CD4-positive, CD25-positive, alpha-beta regulatory T cell (primary cell): ENCODE results near the gene TPMT. TPM values are rescaled to one million over a fixed set of nuclear protein-coding genes. Genes with fewer than 3 reads are reported as not detected.

Source experiments
- ATAC-seq, 2 donors: fragments of 150-1000 bp; cut with Tn5 transposase; one replicate each; pipeline ENCODE4 v1.10.0; 2021; ENCODE audit warnings: low read depth in 2 of 2, moderate number of reproducible peaks in 2 of 2, moderate library complexity in 1 of 2
- DNase-seq, 3 donors: peaks; one replicate each; pipeline versions ENCODE4 v3.0.0 to v3.0.0-alpha.2; 2012 to 2022; ENCODE audit warnings: mixed read lengths in 1 of 3
- H3K27ac ChIP-seq: one replicate; pipeline ENCODE4 v1.7.0; 2013; ENCODE audit warnings: mild to moderate bottlenecking, low read length; ENCODE audit not compliant: insufficient read depth, poor library complexity, severe bottlenecking
- H3K27me3 ChIP-seq: one replicate; pipeline ENCODE4 v1.7.0; 2013; ENCODE audit warnings: low read length; ENCODE audit not compliant: control insufficient read depth, insufficient read depth
- H3K36me3 ChIP-seq: one replicate; pipeline ENCODE4 v1.7.0; 2013; ENCODE audit warnings: mild to moderate bottlenecking, low read length, moderate library complexity; ENCODE audit not compliant: control insufficient read depth, insufficient read depth
- H3K4me1 ChIP-seq: 2 replicates; pipeline ENCODE4 v1.7.0; 2013; ENCODE audit warnings: mild to moderate bottlenecking, low read length; ENCODE audit not compliant: insufficient read depth, control insufficient read depth, poor library complexity, severe bottlenecking
- H3K4me3 ChIP-seq: one replicate; pipeline ENCODE4 v1.7.0; 2013; ENCODE audit warnings: low read depth, mild to moderate bottlenecking, low read length, moderate library complexity
- H3K9me3 ChIP-seq, 2 experiments: 1 replicate in 1 of 2; 2 replicates in 1 of 2; pipeline ENCODE4 v1.7.0; 2013; ENCODE audit warnings: low read length in 2 of 2, mild to moderate bottlenecking in 1 of 2, moderate library complexity in 1 of 2; ENCODE audit not compliant: control insufficient read depth in 2 of 2
- H3K27ac Mint-ChIP-seq, 3 donors: one replicate each; pipeline ENCODE4 v1.8.0; 2020 to 2022; ENCODE audit warnings: mild to moderate bottlenecking in 3 of 3, mixed read lengths in 3 of 3, moderate library complexity in 2 of 3
- H3K27me3 Mint-ChIP-seq: one replicate; pipeline ENCODE4 v1.8.0; 2022; ENCODE audit warnings: mild to moderate bottlenecking, mixed read lengths
- H3K36me3 Mint-ChIP-seq: one replicate; pipeline ENCODE4 v1.8.0; 2020; ENCODE audit warnings: mixed read lengths
- H3K4me1 Mint-ChIP-seq, 4 donors: one replicate each; pipeline ENCODE4 v1.8.0; 2020 to 2022; ENCODE audit warnings: mixed read lengths in 4 of 4, mild to moderate bottlenecking in 1 of 4
- H3K4me3 Mint-ChIP-seq, 4 donors: one replicate each; pipeline ENCODE4 v1.8.0; 2020 to 2022; ENCODE audit warnings: mild to moderate bottlenecking in 4 of 4, mixed read lengths in 4 of 4, moderate library complexity in 3 of 4
- H3K9me3 Mint-ChIP-seq, 7 donors: one replicate each; pipeline ENCODE4 v1.8.0; 2020 to 2022; ENCODE audit warnings: mixed read lengths in 7 of 7, mild to moderate bottlenecking in 3 of 7, moderate library complexity in 2 of 7
- polyA plus RNA-seq, 4 donors: library from polyadenylated mRNA; unstranded; fragments of 300-500 nt; fragmentation: Illumina TruSeq; gene quantifications; one replicate each; pipeline ENCODE4 v1.2.3, GENCODE V29; 2021
- total RNA-seq: library from RNA; stranded (reverse); gene quantifications from one replicate; pipeline ENCODE4 v1.2.3, GENCODE V29; 2022

Gene TPMT
- total and polyA plus RNA-seq, 5 donors from 2014 or later = 8.3 to 19.4 (median 14.8) TPM

DNA sequence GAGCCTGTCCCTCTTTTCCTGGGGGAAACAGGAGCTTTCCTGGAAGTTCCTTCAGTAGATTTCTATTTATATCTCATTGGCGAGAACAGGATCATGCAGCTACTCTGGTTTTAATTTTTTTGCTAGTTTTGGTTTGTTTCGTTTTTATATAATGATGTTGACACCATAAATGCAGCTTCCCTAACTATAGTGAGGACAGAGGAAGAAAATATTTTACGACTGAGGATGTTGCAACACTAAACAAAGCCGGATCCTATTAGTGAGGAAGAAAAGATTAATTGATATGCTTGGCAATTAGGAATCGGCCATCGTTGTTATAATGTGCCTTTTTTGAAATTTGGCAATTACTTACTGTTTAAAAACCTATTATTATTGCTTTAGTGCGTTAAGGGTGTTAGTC, 17.0 kb upstream of the TPMT start:
- peaks cover 57% of the 10 kb centered on the region for H3K36me3 Mint-ChIP-seq
- Histone ChIP-seq H3K27me3 (no peaks in the 10 kb centered on the region), H3K36me3 (peaks cover 43% of the 10 kb centered on the region), H3K4me3 (no peak overlapping the region), H3K27ac (no peak overlapping the region), H3K4me1 (no peaks in the 10 kb centered on the region), H3K9me3 (no peaks in the 10 kb centered on the region)
- no peaks in the 10 kb centered on the region for H3K27me3 Mint-ChIP-seq
- DNase-seq = no peak
- peaks cover 0 to 7% (median 0%) of the 10 kb centered on the region in 7 donors for H3K9me3 Mint-ChIP-seq
- no peak overlapping the region for H3K4me3 Mint-ChIP-seq
- peaks cover 3 to 17% (median 14%) of the 10 kb centered on the region in 4 donors for H3K4me1 Mint-ChIP-seq
- ATAC-seq = no peak
- no peak overlapping the region for H3K27ac Mint-ChIP-seq

DNA sequence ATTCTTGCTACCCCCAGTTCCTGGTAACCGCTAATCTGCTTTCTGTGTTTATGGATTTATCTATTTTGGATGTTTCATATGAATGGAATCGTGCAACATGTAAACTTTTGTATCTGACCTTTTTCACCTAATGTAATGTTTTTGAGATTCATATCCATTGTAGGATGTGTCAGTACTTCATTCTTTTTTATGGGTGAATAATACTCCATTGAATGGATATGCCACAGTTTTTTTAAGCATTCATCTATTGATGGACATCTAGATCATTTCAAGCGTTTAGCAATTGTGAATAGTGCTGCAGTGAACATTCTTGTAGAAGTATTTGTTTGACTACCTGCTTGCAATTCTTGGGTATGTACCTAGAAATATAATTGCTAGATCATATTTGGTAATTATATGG, 13.4 kb upstream of the TPMT start:
- DNase-seq (no peak), ATAC-seq (no peak)
- peaks cover 0 to 7% (median 0%) of the 10 kb centered on the region in 7 donors for H3K9me3 Mint-ChIP-seq
- H3K27me3 Mint-ChIP-seq = no peaks in the 10 kb centered on the region
- H3K4me3 Mint-ChIP-seq = no peak overlapping the region
- no peaks in the 10 kb centered on the region for H3K9me3 ChIP-seq
- H3K36me3 ChIP-seq = peaks cover 56% of the 10 kb centered on the region
- H3K4me1 ChIP-seq = no peaks in the 10 kb centered on the region
- H3K27ac ChIP-seq = no peak overlapping the region
- peaks cover 38% of the 10 kb centered on the region for H3K36me3 Mint-ChIP-seq
- H3K4me1 Mint-ChIP-seq = peaks cover 0 to 5% (median 3%) of the 10 kb centered on the region in 4 donors
- peak overlapping the region in 1 of 3 donors; percentile 8 for H3K27ac Mint-ChIP-seq
- no peak overlapping the region for H3K4me3 ChIP-seq
- no peaks in the 10 kb centered on the region for H3K27me3 ChIP-seq

DNA sequence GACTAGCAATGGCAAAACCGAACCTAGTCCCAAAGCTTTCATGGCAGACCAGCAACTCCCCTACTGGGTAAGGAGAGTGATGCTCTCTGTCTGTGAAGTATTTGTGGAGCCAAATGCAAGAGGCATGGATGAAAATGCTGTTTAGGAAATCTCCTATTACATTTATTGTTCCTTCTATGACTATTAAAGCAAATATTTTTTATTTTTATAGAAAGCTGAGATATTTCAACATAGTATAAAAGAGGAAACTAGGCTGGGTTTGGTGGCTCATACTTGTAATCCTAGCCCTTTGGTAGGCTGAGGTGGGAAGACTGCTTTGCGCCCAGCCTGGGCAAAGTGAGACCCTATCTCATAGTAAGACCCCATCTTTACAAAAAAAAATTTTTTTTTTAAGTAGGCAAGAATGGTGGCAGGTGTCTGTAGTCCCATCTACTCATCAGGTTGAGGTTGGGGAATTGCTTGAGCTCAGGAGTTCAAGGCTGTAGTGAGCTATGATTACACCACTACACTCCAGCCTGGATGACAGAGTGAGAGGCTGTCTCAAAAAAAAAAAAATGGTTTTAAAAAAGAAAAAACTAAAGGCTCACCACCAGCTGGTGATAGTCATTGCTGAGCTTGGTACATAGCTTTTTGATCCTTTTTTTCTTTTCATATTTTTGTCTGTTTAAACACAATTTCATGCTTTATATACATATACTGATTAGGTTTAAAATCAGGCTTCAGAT, 11.6 kb upstream of the TPMT start:
- Mint-ChIP-seq H3K4me1 (peaks cover 0 to 7% (median 4%) of the 10 kb centered on the region in 4 donors), H3K27ac (no peak overlapping the region), H3K36me3 (peaks cover 40% of the 10 kb centered on the region), H3K4me3 (no peak overlapping the region), H3K9me3 (peaks cover 0 to 7% (median 0%) of the 10 kb centered on the region in 7 donors), H3K27me3 (no peaks in the 10 kb centered on the region)
- Histone ChIP-seq H3K27ac (no peak overlapping the region), H3K27me3 (no peaks in the 10 kb centered on the region), H3K36me3 (peaks cover 64% of the 10 kb centered on the region), H3K4me3 (no peak overlapping the region), H3K4me1 (no peaks in the 10 kb centered on the region), H3K9me3 (no peaks in the 10 kb centered on the region)
- DNase-seq (no peak), ATAC-seq (no peak)

DNA sequence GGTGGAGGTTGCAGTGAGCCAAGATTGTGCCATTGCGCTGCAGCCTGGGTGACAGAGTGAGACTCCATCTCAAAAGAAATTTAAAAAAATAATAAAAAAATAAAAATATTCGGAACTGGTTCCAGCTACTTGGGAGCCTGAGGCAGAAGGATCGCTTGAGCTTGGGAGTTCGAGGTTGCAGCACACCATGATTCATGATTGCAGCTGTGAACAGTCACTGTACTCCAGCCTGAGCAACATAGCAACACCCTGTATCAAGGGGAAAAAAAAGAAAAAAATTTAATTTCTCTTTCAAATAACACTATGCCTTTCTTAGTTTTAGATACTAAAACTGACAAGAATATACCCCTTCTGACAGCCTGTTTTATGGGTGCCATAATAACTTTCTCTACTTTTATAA, 10.9 kb upstream of the TPMT start:
- peaks cover 0 to 7% (median 0%) of the 10 kb centered on the region in 7 donors for H3K9me3 Mint-ChIP-seq
- no peak overlapping the region for H3K27ac ChIP-seq
- H3K36me3 Mint-ChIP-seq = peaks cover 39% of the 10 kb centered on the region
- no peaks in the 10 kb centered on the region for H3K9me3 ChIP-seq
- no peaks in the 10 kb centered on the region for H3K4me1 ChIP-seq
- no peak overlapping the region for H3K4me3 ChIP-seq
- no peak for ATAC-seq
- no peaks in the 10 kb centered on the region for H3K27me3 ChIP-seq
- H3K4me1 Mint-ChIP-seq = peaks cover 4 to 10% (median 6%) of the 10 kb centered on the region in 4 donors
- peaks cover 68% of the 10 kb centered on the region for H3K36me3 ChIP-seq
- no peak overlapping the region for H3K27ac Mint-ChIP-seq
- no peaks in the 10 kb centered on the region for H3K27me3 Mint-ChIP-seq
- H3K4me3 Mint-ChIP-seq = no peak overlapping the region
- no peak for DNase-seq

DNA sequence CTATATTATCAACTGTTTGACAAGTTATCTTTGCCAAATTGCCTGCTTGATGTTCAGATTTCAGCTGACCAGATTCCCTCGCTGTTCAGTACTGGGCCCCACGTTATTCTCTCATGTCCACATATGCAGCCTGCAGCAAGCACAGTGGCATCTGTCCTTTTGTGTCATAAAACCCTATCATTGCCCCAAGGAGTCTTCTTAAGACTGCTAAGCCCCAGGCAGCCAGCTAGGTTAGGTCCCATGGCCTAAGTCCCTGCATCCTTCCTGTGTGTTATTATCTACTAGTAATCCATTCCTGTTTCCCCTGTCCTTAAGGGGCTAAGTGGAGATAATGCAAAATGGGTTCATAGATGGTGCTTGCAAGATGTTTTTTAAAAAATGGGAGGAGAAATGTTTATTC, 7.5 kb upstream of the TPMT start:
- no peaks in the 10 kb centered on the region for H3K9me3 ChIP-seq
- H3K4me3 ChIP-seq = no peak overlapping the region
- Mint-ChIP-seq H3K4me1 (peaks cover 17 to 24% (median 21%) of the 10 kb centered on the region in 4 donors), H3K36me3 (peaks cover 38% of the 10 kb centered on the region), H3K27me3 (no peaks in the 10 kb centered on the region), H3K9me3 (no peaks in the 10 kb centered on the region), H3K4me3 (no peak overlapping the region), H3K27ac (no peak overlapping the region)
- ATAC-seq = no peak
- H3K36me3 ChIP-seq = peaks cover 59% of the 10 kb centered on the region
- H3K27me3 ChIP-seq = no peaks in the 10 kb centered on the region
- DNase-seq = no peak
- no peak overlapping the region for H3K27ac ChIP-seq
- no peaks in the 10 kb centered on the region for H3K4me1 ChIP-seq

DNA sequence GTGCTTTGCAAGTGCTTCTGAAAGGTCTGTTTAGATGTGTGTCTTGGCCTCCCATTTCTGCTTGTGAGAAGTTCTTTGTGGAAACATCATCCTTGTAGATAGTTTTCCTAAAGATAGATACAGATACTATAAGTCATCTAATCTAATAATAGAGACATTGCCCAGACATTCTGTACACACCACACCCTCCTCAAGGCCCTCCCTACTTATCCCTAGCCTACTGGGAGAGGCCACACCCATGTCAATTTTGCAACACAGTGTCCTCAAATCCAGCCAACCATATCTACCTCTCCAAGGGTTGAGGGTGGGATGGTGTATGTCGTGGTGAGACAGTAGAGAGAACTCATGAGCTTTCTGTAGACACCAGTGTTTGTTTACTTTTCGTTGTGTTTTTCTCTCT, 6.6 kb upstream of the TPMT start:
- Mint-ChIP-seq H3K27ac (peak overlapping the region in 2 of 3 donors; percentile 3 to 55), H3K27me3 (no peaks in the 10 kb centered on the region), H3K4me1 (peaks cover 17 to 25% (median 23%) of the 10 kb centered on the region in 4 donors), H3K9me3 (no peaks in the 10 kb centered on the region), H3K4me3 (peak overlapping the region in 2 of 4 donors; percentile 2 to 6), H3K36me3 (peaks cover 38% of the 10 kb centered on the region)
- DNase-seq (no peak), ATAC-seq (no peak)
- Histone ChIP-seq H3K27ac (no peak overlapping the region), H3K9me3 (no peaks in the 10 kb centered on the region), H3K4me3 (no peak overlapping the region), H3K4me1 (no peaks in the 10 kb centered on the region), H3K27me3 (no peaks in the 10 kb centered on the region), H3K36me3 (peaks cover 53% of the 10 kb centered on the region)

DNA sequence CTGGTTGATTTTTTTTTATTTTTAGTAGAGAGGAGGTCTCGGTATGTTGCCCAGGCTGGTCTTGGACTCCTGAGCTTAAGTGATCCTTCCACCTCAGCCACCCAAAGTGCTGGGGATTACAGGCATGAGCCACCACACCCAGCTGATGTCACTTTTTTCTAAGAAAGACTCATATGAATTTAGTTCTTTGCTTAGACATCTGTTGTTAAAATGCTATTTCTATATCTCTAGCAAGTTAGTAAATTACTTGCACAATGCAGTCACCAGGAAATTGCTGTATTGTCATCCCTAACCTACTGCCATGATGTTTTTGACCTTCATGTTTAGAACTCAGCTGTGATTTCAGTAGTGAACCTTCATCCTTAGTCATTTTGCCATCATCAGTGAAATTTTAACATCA, 6.0 kb upstream of the TPMT start:
- peak overlapping the region in 1 of 3 donors; percentile 55 for H3K27ac Mint-ChIP-seq
- H3K4me1 Mint-ChIP-seq = peaks cover 21 to 30% (median 28%) of the 10 kb centered on the region in 4 donors
- no peaks in the 10 kb centered on the region for H3K27me3 Mint-ChIP-seq
- peaks cover 38% of the 10 kb centered on the region for H3K36me3 Mint-ChIP-seq
- DNase-seq (peak in 1 of 3 donors; percentile 23), ATAC-seq (no peak)
- Histone ChIP-seq H3K9me3 (no peaks in the 10 kb centered on the region), H3K4me1 (peaks cover 5% of the 10 kb centered on the region), H3K36me3 (peaks cover 49% of the 10 kb centered on the region), H3K4me3 (no peak overlapping the region), H3K27me3 (no peaks in the 10 kb centered on the region), H3K27ac (no peak overlapping the region)
- H3K4me3 Mint-ChIP-seq = peak overlapping the region in 1 of 4 donors; percentile 2
- H3K9me3 Mint-ChIP-seq = no peaks in the 10 kb centered on the region
